Activated CD8-positive, alpha-beta memory T cell treated with anti-CD3 and anti-CD28 coated beads, Interleukin-2, amount 50 U/mL, for 24 hours (primary cell): ENCODE measurements around the gene SPRR4.
"Not testable (repeated sequence)": the region's sequence is repeated elsewhere in the genome, so short reads cannot be mapped to it uniquely, and the experiment has no call there.

Experiments used
- DNase-seq: peaks from one replicate; pipeline ENCODE4 v3.0.0-alpha.2; 2020; ENCODE audit errors: extremely low read depth

Gene SPRR4

GRCh38 chr1:153021829-153022228, 51.4 kb downstream of the SPRR4 start:
- DNase-seq, result not testable (repeated sequence)
